ENCODE results near the gene ATG4A.

- TF ChIP-seq SUZ12 (IDR thresholded peaks at IDR 0.05; ENCODE audit: extremely low read depth, insufficient read depth, insufficient read length): no peak
- no peak for TF ChIP-seq ZNF274 (IDR thresholded peaks at IDR 0.05; ENCODE audit: low read depth, low read length)
- no peak for TF ChIP-seq YY1 (IDR thresholded peaks at IDR 0.05; ENCODE audit: insufficient read depth, insufficient read length)
Observed at GRCh38 chrX:108199041-108199440, 107.5 kb downstream of the ATG4A start.

All from NT2/D1 (cell line).